RKO (cell line): ENCODE data around the gene TPCN1.

Source experiments
- DNase-seq: peaks from one replicate; pipeline ENCODE4 v3.0.0-alpha.2; 2016; ENCODE audit warnings: low spot score

Gene TPCN1

DNA sequence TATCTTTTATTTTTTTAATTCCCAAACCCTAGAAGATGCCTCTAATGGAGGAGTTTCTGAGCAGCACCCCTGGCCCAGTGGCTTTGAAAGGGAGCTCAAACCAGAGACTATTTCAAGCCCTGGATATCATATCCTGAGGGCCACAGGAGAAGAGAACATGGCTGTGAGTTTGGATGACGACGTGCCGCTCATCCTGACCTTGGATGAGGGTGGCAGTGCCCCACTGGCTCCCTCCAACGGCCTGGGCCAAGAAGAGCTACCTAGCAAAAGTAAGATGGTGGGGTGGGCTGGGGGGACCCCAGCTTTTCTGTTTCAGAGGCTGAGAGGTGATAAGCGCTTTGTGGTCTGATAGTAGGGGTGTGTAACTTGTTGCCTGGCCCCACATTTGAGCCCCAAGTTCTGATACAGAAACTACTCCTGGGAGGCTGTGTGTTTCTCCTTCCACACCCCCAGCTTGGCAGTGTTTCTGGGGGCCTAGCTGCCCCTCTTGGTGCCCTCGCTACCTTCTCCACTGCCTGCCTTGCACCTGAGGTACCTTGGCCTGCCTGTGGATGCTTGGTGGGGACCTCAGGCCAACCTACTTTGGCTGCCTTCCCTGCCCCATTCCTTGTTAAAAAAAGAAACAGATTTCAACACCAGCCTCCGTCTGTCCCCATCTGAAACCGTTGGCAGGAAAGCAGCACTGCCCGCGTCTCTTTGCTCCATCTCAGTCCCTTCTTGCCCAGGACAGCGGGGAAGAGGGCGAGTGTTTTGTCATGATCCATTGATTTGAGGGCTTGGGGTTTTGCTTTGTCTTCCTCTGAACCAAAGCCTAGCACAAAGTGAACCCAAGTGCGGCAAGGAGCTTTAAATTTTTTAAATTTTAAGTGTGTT lies 5.7 kb downstream of the TPCN1 start:
- no peak for DNase-seq

DNA sequence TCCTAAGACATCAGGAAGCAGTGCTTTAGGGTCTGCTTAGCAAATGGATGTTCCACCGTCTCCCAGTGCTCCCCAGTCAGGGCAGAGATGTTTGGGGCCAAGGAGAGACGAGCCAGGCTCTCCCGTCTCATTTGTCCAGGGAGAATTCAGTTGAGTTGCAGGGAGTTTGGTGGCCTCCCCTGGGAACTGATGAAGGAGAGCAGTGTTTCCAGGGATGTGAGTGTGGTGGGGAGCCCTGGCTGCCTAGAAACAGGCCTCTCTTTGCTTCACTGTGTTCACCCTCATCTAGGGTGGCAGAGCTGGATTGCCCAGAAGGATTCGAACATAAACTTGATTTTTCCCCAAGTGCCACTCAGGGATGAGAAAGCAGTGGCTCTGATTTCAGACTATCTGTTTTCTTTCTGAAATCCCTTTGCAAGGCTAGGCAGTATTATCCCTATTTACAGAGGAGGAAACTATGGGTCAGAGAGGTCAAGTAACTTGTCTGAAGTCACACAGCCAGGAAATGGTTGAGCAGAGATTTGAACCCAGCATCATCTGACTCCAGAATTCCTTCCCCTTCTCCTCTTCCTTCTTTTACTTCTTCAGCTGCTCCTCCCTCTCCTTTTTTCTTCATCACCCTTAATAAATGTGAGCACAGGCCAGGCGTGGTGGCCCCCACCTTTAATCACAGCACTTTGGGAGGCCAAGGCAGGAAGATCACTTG lies 6.6 kb downstream of the TPCN1 start:
- DNase-seq: no peak

DNA sequence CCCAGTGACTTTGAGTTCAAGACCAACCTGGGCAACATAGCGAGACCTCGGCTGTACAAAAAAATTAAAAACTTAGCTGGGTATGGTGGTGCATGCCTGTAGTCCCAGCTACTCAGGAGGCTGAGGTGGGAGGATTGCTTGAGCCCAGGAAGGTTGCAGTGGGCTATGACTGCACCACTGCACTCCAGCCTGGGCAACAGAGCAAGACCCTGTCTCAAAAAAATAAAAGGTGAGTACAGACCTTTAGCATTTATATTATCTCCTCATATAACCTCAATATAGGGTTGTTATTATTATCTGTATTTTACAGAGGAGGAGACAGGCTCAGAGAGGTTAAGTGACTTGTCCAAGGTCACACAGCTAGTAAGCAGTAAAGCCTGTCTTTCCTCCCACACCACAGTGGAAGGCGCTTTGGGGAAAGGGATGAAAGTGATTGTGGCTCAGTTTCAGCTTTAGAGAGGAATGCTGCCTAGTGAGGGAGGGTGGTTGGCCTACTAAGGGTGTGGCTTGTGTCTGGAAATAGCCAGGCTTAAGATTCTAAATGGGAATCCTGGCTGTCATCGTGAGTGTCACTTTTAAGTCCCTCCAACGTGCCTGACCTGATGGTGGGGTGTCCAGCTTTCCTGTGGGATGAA lies 7.2 kb downstream of the TPCN1 start:
- DNase-seq: no peak

DNA sequence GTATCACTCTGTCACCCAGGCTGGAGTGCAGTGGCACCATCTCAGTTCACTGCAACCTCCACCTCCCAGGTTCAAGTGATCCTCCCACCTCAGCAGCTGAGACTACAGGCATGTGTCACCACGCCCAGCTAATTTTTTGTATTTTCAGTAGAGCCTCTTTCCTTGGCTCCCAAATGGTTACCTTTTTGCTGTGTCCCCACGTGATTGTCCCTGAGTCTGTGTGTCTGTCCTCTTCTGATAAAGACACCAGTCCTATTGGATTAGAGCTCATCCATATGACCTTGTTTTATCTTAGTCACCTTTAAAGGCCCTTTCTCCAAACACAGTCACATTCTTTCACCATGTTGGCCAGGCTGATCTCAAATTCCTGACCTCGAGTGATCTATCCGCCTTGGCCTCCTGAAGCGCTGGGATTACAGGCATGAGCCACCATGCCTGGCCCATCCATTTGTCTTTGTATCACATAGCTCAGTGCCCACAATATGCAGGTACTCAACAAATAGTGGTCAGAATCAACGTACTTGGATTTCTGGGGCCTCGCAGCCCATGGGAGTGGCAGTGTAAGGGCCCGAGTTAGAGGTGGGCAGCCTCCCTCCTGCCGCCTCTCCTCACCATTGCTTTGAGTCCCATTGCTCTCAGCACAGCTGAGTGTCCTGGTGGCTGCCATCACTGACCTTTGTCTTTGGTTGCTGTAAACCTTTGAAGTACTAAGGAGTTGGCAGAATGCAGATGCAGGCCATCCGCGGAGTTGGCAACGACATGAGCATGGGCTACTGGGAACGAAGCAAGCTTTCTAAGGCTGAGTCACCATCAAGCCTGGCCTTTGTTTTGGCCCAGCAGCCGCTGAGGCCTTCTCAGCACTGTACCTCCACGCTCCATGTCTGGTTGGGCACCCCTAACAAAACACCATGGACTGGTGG lies 9.3 kb downstream of the TPCN1 start:
- no peak for DNase-seq

DNA sequence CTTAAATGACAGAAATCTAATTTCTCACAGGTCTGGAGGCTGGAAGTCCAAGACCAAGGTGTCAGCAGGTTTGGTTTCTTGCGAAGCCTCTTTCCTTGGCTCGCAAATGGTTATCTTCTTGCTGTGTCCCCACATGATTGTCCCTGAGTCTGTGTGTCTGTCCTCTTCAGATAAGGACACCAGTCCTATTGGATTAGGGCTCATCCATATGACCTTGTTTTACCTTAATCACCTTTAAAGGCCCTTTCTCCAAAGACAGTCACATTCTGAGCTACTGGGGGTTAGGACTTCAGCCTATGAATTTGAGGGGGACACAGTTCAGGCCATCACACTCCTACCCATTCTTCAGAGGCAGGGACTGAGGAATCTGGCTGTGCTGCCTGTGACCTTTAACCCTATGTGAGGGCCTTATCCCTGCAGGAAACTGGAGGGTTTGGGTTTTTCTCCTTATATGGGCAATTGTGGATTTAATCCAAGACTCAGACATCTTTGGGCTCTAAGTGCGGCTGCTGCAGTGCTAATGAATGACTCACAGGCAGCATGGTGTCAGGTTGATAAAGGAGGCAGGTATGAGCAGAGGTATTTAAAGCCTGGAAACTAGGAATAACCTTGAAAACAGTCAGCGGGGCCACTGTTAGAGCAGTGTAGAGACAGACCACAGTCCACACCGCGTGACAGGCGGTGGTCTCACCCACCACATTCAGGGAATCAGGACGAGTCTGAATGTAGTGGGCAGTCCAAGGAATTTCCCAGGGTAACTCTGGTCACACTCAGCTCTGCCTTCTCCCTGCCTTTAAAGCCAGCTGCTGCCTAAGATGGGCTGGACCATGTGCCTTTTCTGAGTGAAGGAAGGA lies 10.2 kb downstream of the TPCN1 start:
- no peak for DNase-seq

DNA sequence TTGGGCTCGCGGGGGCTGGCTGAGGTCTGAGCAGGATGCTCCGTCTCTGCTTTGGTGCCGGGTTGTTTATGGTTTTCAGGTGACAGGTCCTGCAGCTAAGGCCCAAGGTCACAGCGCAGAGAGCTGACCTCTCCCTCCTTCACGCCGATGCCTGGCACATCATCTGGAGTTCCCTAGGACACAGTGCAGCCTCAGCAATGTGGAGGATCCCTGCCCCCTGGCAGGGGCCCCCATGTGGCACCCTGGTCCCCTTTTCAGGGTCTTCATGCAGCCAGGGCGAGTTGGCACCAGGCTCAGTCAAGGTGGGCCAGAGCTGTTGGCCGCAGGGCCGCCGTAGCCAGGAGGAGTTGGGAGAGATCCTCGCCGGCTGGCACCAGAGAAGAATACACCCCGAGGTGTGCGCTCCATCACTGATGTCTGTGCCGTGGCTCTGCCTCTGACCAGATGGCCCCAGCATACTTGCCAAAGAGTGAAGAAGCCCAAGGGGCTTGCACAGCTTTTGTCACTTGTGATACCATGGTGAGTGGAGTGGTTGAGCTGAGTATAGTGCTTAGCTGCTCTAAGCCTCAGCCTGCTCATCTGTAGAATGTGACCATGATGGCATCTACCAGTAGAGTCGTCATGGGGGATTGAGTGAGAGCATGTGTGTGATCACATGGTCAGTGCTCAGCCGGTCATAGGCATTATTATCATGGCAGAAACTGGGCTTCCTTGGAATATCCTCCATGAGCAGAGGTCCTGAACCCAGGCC lies 11.0 kb downstream of the TPCN1 start:
- DNase-seq: no peak

DNA sequence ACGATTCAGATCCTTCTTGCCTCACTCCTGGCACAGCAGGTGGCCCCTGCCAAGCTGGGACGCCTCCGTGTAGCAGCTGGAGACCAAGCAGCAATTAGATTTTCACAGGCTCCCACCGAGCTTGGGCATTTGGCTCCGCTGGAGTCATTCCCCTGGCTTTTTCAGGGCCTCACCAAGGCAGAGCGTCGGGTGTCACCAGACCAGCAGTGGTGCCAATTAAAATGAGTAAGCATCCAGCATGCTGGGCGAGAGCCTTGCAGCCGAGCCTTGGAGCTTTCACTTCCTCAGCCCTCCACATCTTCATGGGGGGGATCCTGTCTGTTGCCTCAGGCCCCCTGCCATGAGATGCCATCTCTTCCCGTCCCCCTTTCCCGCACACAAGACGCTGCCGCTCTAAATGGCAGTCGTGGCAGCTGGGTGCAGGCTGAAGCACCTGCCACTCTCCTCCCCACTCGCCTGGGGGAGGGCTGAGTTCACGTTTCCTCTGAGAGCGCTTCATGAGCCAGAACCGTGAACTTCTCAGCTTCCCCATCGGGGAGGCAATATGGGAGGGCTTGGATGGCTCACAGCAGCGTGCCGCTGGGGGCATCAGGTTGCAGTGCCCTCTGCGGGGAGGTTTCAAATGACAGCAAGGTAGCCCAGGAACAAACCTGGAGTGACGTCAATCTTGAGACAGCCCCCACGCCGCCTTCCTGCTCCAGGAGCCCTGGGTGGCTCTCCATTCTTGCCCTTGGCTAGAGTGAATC lies 11.7 kb downstream of the TPCN1 start:
- DNase-seq: no peak

DNA sequence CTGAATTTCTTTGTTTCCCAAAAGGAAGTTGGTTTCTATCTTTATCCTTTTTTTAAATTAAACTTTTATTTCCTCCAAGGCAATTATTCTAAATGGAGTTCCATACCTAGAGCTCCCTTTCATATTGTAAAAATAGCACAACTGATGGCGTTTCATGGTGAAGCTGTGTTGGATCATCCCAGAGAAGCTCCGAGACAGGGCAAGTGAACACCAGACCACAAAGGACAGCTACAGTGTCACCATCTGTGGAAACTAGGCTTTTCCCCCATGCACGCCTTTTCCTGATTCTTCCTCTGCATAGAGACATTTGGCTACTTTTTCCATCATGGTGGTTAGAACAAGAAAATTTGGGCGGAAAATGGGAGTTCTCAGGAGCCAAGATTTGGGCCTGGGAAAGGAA lies 12.7 kb downstream of the TPCN1 start:
- DNase-seq: no peak

DNA sequence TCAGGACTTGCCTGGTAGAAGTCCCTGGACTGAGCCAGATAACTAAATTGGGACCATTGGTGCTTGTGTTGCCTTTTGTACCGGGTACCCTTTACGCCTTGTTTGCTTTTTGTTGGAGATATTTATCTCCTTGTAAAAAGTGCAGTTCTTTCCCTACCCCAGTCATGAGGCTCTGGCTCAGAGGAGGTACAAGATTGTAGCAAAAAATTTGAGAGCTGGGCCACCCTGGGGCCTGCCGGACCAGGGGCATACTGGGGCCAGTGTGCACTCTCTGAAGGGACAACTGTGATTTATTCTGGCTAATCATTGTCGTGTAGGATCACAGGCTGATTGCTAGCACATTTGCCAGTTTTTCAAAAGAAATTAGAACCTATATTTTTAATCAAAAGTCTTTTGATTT lies 13.2 kb downstream of the TPCN1 start:
- no peak for DNase-seq

DNA sequence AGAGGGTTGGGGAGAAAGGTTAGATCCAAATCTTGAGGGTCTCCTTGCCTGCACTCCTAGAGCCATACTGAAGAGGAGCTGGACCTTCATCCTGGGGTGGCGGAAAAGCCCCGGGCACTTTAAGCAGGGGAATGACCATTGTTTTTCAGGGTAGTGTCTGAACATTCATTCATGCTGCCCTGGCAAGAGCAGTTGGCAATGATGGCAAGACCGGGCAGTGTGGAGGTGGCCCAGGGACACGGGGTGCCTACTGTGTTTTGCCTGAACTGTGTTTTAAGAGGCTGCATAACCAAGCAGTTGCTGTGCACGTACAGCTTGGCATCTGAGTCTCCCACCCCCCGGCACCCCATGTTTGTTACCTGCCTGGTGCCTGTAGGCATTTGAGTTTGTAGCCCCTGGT lies 14.7 kb downstream of the TPCN1 start:
- DNase-seq: no peak

DNA sequence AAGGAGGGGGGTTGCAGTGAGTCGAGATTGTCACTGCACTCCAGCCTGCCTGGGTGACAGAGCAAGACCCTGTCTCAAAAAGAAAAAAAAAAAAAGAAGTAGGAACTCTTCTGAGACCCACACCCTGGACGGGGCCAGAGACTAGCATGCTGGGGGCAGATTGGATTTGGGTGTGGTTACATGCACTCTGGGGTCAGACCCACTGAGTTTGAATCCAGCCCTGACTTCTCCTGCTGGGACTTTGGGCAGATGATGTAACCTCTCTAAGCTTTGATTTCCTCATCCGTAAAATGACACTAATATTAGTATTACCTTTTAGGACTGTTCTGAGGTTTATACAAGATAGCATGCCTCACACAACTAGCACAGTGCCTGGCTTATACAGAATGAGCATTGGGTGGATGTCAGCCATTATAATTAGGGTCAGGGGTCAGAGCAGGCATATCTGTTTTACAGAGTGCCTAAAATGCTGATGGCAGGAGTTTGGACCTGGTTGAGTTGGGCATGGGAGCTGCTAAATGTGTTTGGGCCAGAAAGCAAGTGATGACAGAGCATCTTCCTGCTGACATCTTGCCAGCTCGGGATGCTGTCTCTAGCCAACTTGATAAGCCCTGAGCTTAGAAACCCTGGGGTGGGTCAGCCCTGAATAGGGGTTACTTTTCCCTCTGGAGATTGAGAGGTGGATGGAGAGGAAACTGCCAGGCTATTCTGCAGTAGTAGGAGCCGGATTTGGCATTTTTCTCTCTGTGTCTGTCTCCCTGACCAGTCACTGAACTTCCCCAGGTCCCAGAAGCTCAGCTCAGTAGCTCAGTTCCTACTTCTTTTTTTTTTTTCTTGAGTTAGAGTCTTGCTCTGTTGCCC lies 15.5 kb downstream of the TPCN1 start:
- no peak for DNase-seq

DNA sequence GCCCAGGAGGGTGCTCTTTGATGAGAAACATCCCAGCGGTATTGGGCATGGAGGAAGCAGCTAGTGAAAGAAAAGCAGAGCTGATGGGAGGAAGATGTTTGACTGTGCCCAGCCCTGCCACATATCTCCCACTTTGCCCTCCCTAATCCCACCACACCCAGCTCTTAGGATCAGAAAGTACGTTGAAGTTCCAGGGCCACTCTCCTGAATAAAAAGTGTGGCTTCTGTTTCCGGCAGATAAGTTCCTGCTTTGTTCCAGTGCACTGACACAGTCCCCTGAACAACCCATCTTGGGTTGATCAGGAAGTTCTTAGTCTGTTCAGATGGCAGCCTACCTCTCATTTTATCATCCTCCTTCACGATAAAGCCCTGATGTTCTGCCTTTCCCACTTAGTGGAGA lies 16.5 kb downstream of the TPCN1 start:
- no peak for DNase-seq

DNA sequence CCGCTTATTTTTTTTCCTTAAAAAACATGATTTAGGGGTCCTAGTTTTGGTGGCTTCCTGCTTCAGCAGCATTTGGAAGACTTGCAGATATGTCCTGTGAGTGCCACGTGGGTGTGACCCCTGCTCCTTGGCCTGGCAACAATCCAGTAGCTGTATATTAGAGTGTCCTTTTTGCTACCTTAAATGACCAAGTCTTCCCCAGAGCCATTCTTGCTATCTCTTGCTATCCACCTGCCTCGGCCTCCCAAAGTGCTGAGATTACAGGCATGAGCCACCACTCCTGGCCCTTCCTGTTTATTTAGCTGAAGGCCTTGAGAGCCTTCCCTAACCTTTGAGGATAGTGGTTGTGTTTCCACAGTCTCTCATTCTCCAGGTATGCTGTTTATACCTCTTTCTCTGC lies 17.0 kb downstream of the TPCN1 start:
- DNase-seq: no peak

DNA sequence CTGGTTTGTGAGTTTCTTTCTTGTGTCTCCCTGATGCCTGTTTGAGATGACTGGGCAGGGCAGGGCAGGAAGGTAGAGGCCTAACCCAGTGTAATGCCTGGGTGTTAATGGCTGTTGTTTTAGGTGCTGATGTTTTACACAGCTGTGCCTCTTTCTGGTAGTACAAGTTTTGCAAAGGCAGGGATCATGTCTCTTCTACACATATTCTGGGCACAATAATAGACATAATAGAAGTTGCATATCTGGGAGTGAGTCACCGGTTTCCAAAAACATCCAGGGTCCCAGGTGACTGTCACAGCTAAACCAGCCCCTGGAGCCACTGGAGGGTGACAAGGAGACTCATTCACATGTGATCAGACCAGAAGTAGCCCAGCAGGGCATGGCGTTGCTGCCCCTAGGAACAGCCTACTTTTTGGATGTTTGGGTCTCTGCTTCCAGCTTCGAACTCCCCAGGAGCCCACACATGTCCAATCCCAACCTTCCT lies 18.1 kb downstream of the TPCN1 start:
- DNase-seq: no peak

DNA sequence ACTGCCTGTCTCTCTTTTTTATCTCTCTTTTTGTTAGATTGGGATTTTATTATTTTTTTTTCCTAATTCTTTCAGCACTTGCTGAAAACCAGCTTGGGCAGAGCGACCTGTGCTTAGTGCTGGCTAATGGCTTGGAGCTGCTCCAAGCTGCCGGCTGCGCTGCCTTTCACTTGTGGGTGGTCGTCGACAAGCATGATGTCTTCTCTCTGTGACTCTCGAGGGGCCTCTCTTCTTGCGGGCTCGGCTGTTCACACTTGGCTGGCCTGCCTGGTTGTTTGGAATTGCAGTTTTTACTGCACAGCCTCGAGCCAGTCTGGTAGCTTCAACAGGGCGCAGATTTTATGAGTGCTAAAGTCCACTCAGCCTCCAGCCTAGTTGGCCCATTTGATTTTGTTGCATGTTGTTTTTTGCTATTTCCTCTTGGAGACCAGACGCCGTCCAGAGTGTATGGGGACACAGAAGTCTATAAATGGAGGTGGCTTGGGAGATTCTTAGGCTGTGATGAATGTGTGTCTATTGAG lies 18.6 kb downstream of the TPCN1 start:
- DNase-seq: no peak

DNA sequence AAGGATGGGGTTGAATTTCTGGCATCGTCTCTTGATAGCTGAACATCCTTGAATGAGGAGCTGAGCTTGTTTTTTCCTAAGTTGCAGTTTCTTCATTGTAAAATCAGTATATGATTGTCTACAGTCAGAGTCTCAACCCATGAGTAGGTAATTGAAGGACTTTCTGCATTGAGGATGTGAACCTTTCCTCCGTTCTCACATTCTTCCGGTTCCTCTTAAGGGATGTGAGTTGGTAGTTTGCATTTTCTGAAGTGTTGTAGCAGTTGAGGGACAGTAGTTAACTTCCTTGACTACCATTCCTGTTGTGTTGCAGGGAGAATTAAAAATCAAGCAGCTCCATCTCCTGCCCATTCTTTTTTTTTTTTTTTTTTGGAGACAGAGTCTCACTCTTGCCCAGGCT lies 19.1 kb downstream of the TPCN1 start:
- DNase-seq: no peak

DNA sequence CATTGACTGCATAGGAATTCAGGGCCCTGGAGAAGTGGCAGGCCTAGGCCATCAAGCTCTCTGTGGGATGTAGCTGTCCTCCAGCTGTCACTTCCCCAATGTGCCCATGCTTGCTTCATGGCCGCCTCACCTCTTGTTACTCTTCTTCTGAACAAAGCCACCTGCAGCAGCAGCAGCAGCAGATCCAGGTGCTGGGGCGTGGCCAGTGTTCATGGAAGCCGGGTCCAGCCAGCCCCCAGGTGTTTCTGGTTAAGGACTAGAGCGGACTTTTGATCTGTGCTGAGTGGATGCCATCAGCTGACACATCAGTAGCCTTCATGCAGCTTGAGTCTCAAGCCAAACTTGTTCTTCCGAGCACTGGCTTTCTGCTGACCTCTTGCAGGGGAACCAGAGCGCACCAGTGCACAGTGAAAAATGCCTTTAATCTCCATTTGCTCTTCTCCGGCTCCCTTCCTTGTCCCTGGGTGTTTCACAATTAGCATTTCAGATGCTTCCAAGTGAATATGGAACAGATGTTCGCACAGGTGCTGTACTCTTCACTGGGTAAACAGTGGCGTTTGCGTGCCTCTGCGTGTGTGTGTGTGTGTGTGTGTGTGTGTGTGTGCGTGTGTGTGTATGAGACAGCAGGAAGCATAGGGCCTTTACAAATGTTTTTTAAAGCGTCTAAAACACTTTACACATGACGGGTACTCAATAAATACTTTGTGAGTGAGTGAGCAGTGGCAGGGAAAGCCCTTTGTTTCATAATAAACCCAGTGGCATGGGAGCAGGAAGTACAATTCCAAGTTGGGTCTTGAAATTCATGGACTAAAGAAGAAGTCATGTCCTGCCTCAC lies 20.1 kb downstream of the TPCN1 start:
- no peak for DNase-seq
